K562 (cell line): ENCODE measurements around the gene LRP4. TPM values are rescaled to one million over a fixed set of nuclear protein-coding genes. Genes with fewer than 3 reads are reported as not detected.

ENCODE experiments used
- ATF4 ChIP-seq: fragments of 450-650 bp; formaldehyde crosslinking; IDR thresholded peaks from 2 replicates; pipeline ENCODE4 v1.4.0; 2022; ENCODE audit warnings: mild to moderate bottlenecking, moderate library complexity
- CBFA2T2 ChIP-seq: fragments of 450-650 bp; conservative IDR thresholded peaks from 2 replicates; pipeline ENCODE4 v1.6.1; 2017; ENCODE audit warnings: mild to moderate bottlenecking
- GABPB2 ChIP-seq: fragments of 250-450 bp; sonication (Bioruptor Pico); conservative IDR thresholded peaks from 2 replicates; pipeline ENCODE4 v1.5.1; 2021; ENCODE audit warnings: mild to moderate bottlenecking
- HNRNPK ChIP-seq: fragments of 200-400 bp; formaldehyde crosslinking; IDR thresholded peaks from one replicate; pipeline ENCODE4 v1.6.1; 2018; ENCODE audit warnings: mild to moderate bottlenecking, low read depth, low read length; ENCODE audit not compliant: poor library complexity, severe bottlenecking
- KDM5B ChIP-seq: fragments of 200-600 bp; sonication (generic); IDR thresholded peaks from 2 replicates; pipeline ENCODE4 v1.6.1; 2012; ENCODE audit warnings: low read depth, mild to moderate bottlenecking, moderate library complexity, low read length, control low read depth, inconsistent platforms; ENCODE audit not compliant: insufficient replicate concordance
- MIER1 ChIP-seq: fragments of 450-650 bp; IDR thresholded peaks from 2 replicates; pipeline ENCODE4 v1.6.1; 2016; ENCODE audit warnings: antibody characterized with exemption, mild to moderate bottlenecking, low read depth
- MLX ChIP-seq, 2 experiments: fragments of 450-650 bp in 1 of 2; sonication (generic) in 1 of 2; formaldehyde crosslinking; conservative IDR thresholded peaks; 2 replicates each; pipeline versions ENCODE4 v1.4.0 to v1.8.1; 2020 to 2022; ENCODE audit warnings: mild to moderate bottlenecking in 1 of 2, missing genetic modification reagents in 1 of 2
- NFYB ChIP-seq: IDR thresholded peaks from 2 replicates; pipeline ENCODE4 v1.6.1; 2011; ENCODE audit warnings: mild to moderate bottlenecking, moderate library complexity; ENCODE audit not compliant: insufficient read length; ENCODE audit errors: extremely low read depth
- NR2C2 ChIP-seq, 2 experiments: fragments of 200-800 bp in 1 of 2; sonication (Bioruptor generic) in 1 of 2; sonication (generic) in 1 of 2; formaldehyde crosslinking in 1 of 2; IDR thresholded peaks; 2 replicates each; pipeline versions ENCODE4 v1.6.1 to v1.8.0; 2016 to 2022; ENCODE audit warnings: mild to moderate bottlenecking in 1 of 2, missing compliant biosample characterization in 1 of 2, missing genetic modification characterization in 1 of 2, missing genetic modification reagents in 1 of 2
- POLR2G ChIP-seq: fragments of 200-400 bp; formaldehyde crosslinking; IDR thresholded peaks from 2 replicates; pipeline ENCODE4 v1.6.1; 2017; ENCODE audit warnings: low read depth, mild to moderate bottlenecking, antibody characterized with exemption, low read length, moderate library complexity
- RAD51 ChIP-seq: fragments of 450-650 bp; IDR thresholded peaks from 2 replicates; pipeline ENCODE4 v1.7.1; 2016; ENCODE audit warnings: low read depth, mild to moderate bottlenecking, borderline replicate concordance
- RFX1 ChIP-seq: fragments of 450-650 bp; IDR thresholded peaks from 2 replicates; pipeline ENCODE4 v1.6.1; 2016; ENCODE audit warnings: mild to moderate bottlenecking, moderate library complexity
- TRIM28 ChIP-seq: fragments of 450-650 bp; IDR thresholded peaks from 2 replicates; pipeline ENCODE4 v1.6.1; 2017
- USF1 ChIP-seq: sonication (generic); formaldehyde crosslinking; IDR thresholded peaks from 2 replicates; pipeline ENCODE4 v1.9.0; 2022; ENCODE audit warnings: mild to moderate bottlenecking, missing genetic modification reagents
- ZBTB1 ChIP-seq: sonication (generic); formaldehyde crosslinking; IDR thresholded peaks from 2 replicates; pipeline ENCODE4 v1.8.1; 2023; ENCODE audit warnings: missing genetic modification reagents, low read depth, mild to moderate bottlenecking, borderline replicate concordance
- ZKSCAN3 ChIP-seq: fragments of 250-450 bp; sonication (Bioruptor Pico); IDR thresholded peaks from 2 replicates; pipeline ENCODE4 v1.4.0; 2020
- ZNF217 ChIP-seq: sonication (generic); formaldehyde crosslinking; IDR thresholded peaks from 2 replicates; pipeline ENCODE4 v1.8.0; 2022; ENCODE audit warnings: mild to moderate bottlenecking, missing genetic modification reagents
- ZNF232 ChIP-seq: sonication (generic); formaldehyde crosslinking; IDR thresholded peaks from 2 replicates; pipeline ENCODE4 v1.8.0; 2022; ENCODE audit warnings: mild to moderate bottlenecking, missing genetic modification reagents
- ZNF785 ChIP-seq: fragments of 250-450 bp; sonication (Bioruptor Pico); IDR thresholded peaks from 2 replicates; pipeline ENCODE4 v1.4.0; 2020; ENCODE audit warnings: mild to moderate bottlenecking
- polyA plus RNA-seq, 8 experiments: library from polyadenylated mRNA; depleted of rRNA in 4 of 8; stranded (reverse) in 5 of 8; unstranded in 3 of 8; fragments of >200 nt; fragmentation: Nextera tagmentation in 2 of 8; fragmentation: Illumina TruSeq in 1 of 8; extraction: Ambion mirVana in 2 of 8; extraction: Trizol in 1 of 8; gene quantifications; 2 replicates each; pipeline versions ENCODE4 v1.2.1 to v1.2.3, GENCODE V29; 2011 to 2014; ENCODE audit warnings: inconsistent platforms in 1 of 8, missing spikeins in 1 of 8
- total RNA-seq, 7 experiments: library from RNA; depleted of rRNA in 6 of 7; stranded (reverse); fragments of >200 nt in 6 of 7; fragmentation: Illumina TruSeq in 2 of 7; extraction: Trizol in 2 of 7; gene quantifications; 2 replicates each; pipeline versions ENCODE4 v1.2.1 to v1.2.3, GENCODE V29; 2011 to 2021; ENCODE audit warnings: low replicate concordance in 1 of 7
- TF ChIP-seq, protein P1 (sequence below): IDR thresholded peaks from 2 replicates; pipeline ENCODE4 v1.6.1; 2016; ENCODE audit warnings: missing genetic modification characterization, missing compliant biosample characterization
- TF ChIP-seq, protein P2 (sequence below): fragments of 450-650 bp; IDR thresholded peaks from 2 replicates; pipeline ENCODE4 v1.6.1; 2016; ENCODE audit warnings: mild to moderate bottlenecking

The LRP4 gene
- total and polyA plus RNA-seq, 9 of the 15 experiments (the other 6 are each of a cell fraction or from before 2014, with no cell fraction given), result 0.04 to 0.54 (median 0.10) TPM

DNA sequence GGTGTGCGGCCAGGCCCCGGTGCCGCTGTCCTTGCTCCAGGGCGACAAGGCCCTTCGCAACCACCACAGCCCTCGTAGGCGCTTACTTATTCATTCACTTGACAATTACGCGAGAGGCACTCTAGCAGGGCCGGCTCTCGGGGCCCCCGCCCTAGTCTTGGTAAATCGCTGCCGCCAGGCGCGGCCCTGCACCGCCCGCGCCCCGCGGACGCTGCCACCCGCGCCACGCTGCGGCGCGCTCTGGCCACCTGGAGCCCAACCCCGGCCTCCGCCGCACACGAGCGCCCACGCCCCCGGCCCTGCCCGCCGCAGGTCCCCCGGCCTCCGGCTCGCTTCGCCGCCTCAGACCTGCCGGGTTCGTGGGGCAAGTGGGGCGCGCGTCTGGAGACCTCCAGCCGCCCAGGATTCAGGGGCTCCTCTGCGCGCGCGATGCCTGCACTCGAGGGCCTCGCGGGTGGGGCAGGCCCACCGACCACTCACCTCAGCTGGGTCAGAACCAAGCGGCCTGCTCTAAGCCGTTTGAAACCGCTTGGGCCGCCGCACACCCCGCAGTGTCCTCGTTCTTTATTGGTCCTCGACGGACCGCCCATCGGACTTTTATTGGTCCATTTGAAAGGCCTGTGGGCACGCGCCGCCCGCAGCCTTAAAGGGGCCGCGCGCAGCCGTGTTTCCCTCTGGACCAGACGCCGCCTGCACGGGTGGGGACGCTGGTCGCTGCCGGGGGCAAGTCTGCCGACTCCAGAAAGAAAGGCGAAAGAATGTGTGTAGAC lies 72.4 kb downstream of the LRP4 start, which contains the start of gene CKAP5 (continued):
- TF ChIP-seq NR2C2 (CRISPR knock-in tag; IDR thresholded peaks at IDR 0.05) (peak; percentile 7; the same call in 1 of the 2 replicates), NR2C2 (tag; IDR thresholded peaks at IDR 0.05) (peak; percentile 53; the same call in 1 of the 2 replicates), HNRNPK (no peak), NFYB (peak; percentile 97), KDM5B (peak; percentile 92), GABPB2 (CRISPR knock-in tag) (no peak), ATF4 (0 out of 2 replicates have a peak, but pooled peaks have one; percentile 42), CBFA2T2 (no peak), USF1 (CRISPR knock-in tag) (peak; percentile 90), RFX1 (no peak), POLR2G (peak; percentile 95), MLX (CRISPR knock-in tag; conservative IDR thresholded peaks at IDR 0.05) (no peak), TRIM28 (no peak), ZNF232 (0 out of 2 replicates have a peak, but pooled peaks have one; percentile 65), ZNF217 (CRISPR knock-in tag) (no peak), RAD51 (peak; percentile 46; the same call in 1 of the 2 replicates), ZNF785 (CRISPR knock-in tag) (no peak), ZBTB1 (no peak), MIER1 (no peak), ZKSCAN3 (no peak)
- TF ChIP-seq, protein P1, sequence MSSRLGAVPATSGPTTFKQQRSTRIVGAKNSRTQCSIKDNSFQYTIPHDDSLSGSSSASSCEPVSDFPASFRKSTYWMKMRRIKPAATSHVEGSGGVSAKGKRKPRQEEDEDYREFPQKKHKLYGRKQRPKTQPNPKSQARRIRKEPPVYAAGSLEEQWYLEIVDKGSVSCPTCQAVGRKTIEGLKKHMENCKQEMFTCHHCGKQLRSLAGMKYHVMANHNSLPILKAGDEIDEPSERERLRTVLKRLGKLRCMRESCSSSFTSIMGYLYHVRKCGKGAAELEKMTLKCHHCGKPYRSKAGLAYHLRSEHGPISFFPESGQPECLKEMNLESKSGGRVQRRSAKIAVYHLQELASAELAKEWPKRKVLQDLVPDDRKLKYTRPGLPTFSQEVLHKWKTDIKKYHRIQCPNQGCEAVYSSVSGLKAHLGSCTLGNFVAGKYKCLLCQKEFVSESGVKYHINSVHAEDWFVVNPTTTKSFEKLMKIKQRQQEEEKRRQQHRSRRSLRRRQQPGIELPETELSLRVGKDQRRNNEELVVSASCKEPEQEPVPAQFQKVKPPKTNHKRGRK (tag), result no peak
- TF ChIP-seq, protein P2, sequence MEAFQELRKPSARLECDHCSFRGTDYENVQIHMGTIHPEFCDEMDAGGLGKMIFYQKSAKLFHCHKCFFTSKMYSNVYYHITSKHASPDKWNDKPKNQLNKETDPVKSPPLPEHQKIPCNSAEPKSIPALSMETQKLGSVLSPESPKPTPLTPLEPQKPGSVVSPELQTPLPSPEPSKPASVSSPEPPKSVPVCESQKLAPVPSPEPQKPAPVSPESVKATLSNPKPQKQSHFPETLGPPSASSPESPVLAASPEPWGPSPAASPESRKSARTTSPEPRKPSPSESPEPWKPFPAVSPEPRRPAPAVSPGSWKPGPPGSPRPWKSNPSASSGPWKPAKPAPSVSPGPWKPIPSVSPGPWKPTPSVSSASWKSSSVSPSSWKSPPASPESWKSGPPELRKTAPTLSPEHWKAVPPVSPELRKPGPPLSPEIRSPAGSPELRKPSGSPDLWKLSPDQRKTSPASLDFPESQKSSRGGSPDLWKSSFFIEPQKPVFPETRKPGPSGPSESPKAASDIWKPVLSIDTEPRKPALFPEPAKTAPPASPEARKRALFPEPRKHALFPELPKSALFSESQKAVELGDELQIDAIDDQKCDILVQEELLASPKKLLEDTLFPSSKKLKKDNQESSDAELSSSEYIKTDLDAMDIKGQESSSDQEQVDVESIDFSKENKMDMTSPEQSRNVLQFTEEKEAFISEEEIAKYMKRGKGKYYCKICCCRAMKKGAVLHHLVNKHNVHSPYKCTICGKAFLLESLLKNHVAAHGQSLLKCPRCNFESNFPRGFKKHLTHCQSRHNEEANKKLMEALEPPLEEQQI, result peak; percentile 97
